SW480 (cell line): ENCODE measurements around the gene RAC2.

Experiments used
- DNase-seq: peaks from one replicate; pipeline ENCODE4 v3.0.0-alpha.2; 2016; ENCODE audit warnings: low spot score

Gene RAC2

DNA sequence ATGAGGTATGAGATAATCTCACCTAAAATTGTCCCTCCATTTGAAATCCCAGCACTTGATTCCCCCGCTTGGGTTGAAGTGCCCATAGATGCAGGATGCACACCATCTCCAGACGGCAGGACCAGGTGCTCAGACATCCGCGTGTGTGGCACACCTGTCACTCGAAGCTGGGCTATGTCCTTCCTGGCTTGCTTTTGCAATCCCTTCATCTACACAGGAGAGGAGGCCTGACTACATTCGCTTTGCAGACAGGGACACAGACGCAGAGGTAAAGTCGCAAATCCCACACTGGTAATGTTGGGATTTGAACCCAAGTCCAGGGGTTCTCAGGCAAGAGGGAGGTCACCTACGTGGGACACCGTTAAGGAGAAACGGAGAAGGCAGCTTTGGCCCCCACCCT lies 31.1 kb upstream of the RAC2 start:
- no peak for DNase-seq

DNA sequence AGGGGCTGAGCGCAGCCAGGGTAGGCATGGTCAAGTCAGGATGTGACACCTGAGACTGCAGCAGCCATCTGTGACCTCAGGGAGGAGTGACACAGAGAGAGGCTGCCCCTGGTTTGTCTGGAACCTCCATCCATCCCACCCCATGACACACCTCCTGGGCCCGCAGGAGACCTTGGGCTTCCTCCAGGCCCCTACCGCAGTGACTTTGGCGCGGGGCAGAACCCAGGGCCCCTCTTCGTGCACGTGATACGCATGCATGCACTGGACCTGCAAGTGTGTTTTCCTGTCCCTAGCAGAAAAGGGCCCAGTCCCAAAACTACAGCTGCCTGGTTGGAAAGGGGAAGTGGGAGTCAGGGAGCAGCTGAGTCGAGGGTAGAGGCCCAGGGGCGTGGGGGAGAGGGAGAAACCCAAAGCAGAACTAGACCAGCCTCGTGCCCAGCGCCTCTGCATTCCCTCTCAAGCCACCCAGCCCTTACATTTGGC lies 30.4 kb upstream of the RAC2 start:
- no peak for DNase-seq

DNA sequence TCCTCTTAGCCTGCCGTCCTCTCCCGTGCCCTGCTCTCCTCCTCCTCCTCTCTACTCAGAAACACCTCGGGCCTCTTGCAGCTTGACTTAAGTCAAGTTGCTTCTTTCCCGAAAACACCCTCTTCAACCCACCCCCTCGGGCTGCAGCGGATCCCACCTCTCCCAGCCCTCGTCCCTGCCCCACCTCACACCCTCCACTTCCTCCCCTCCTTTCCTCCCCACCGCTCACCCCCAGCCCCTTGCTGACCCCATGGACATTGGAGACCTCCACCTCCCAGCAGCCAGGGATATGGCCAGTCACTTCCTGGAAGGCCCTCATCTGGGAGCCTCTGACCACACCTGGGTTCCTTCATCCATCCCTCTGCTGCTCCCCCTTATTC lies 29.8 kb upstream of the RAC2 start:
- DNase-seq = no peak

DNA sequence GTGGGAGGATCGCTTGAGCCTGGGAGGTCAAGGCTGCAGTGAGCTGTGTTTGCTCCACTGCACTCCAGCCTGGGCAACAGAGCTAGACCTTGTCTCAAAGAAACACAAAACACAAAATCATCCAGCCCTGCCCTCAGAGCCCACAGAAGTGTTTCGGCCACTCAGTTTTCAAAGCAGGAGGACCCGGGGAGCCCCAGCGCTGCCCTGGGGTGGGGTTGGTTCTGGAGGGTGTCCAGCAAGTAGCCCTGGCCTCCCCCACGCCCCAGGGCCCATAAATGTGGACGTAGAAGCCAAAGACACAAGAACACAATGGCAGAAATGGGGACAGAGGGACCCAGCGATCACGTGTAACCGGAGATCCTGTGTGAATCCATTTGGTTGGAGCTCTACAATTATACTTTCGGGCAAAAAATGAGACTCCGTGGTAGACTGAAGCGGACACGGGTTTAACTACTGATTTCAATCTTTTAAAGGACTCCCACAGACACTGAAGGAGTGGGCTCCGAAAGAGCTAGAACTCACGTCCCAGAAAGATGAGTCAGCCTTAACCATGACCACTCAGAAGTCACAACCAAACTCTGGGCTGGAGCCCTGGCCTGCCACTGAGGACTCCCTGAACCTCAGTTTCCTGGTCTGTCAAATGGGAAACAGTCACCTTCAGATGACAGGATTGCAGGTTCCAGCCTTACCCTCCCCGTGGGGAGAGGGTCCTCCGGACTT lies 29.2 kb upstream of the RAC2 start:
- DNase-seq = peak; percentile 21

DNA sequence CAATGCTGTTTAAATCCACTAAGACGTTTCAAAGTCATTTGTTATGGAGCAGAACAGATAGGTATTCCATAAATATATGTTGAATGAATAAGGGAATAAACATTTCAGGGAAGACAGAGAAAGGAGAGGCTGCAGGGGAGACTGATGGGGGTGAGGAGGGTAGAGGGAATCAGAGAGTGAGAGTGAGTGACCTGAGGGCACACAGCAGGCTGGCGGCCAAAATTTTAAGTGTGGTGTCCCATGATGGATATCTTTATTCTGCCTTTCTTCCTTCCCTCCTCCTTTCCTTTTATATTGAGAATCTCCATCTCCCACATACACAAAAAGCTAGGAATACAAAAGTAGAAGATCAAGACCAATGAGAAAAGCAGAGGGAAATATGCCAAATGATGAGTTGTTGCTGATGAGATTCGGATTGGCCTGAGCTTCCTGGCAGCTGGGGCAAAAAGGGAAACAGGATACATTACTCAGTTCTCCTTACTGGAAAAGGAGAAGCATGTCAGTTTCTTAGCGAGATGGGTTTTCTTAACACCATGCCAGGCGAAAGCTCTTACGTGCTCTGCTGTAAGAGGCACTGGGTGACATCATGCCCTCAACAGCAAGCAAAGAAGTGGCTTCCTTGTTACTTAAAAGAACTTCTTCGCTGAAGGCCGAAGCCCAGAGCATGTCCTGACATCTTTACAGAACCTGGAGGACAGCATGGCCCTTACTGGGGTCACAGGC lies 27.0 kb upstream of the RAC2 start:
- DNase-seq = no peak

DNA sequence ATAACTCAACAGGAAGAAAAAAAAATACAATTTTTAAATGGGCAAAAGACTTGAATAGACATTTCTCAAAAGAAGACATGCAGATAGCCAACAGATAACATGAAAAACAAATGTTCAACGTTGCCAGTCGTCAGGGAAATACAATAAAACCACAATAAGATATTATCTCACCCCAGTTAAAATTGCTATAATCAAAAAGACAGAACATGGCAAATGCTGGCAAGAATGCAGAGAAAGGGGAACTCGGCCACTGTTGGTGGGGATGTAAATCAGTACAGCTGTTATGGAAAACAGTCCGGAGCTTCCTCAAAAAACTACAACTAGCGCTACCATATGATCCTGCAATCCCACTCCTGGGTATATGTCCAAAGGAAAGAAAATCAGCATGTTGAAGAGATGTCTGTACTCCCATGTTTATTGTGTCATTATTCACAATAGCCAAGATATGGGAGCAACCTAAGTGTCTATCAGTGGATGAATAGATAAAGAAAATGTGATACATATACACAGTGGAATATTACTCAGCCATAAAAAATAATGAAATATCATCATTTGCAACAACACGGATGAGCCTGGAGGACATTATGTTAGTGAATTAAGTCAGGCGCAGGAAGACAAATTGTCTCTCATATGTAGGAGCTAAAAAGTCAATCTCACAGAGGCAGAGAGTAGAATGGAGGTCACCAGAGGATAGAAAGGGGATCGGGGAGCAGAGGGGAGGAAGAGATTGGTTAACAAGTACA lies 26.0 kb upstream of the RAC2 start:
- DNase-seq = no peak

DNA sequence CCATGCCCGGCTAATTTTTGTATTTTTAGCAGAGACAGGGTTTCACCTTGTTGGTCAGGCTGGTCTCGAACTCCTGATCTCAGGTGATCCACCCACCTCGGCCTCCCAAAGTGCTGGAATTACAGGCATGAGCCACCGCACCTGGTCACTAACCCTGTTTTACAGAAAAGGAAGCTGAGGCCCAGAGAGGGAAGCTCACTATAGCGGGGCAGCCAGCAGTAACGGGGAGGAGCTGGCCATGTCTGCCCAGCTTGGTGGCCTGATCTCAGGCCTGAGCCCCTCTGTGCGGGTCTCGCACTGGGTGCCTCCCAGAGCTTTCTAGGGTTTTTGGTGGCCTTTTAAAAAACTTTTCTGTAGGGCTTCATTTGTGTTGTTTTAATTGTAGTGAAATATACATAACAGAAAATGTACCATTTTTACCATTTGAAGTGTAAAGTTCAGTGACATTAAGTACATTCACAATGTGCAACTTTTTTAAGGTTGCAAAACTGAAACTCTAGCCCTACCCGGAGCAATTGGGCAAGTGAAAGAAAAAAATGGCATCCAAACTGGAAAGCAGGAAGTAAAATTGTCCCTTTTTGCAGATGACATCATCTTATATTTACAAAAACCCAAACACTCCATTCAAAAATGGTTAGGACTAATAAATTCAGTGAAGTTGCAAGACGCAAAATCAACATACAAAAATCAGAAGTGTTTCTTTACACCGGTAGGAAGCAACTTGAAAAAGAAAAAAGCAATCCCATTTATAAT lies 23.8 kb upstream of the RAC2 start:
- DNase-seq = no peak

DNA sequence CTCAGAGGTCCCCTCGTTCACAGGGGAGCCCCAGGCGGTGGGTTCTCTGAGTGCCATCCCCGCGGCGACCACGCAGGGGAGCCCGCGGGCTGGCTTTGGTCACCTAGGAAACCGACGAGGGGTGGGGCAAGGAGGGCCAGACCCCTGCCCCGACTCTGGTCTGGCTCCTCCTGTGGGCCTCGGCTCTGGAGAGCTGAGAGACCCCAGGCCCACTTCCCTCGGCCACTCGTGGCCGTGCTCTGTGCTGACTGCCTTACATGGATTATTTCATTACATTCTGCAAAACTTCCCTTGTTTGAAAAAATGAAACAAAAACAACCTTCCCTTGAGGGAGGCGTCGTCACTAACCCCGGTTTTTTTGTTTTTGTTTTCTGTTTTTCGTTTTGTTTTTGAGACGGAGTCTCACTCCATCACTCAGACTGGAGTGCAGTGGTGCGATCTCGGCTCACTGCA lies 23.1 kb upstream of the RAC2 start:
- DNase-seq = no peak

DNA sequence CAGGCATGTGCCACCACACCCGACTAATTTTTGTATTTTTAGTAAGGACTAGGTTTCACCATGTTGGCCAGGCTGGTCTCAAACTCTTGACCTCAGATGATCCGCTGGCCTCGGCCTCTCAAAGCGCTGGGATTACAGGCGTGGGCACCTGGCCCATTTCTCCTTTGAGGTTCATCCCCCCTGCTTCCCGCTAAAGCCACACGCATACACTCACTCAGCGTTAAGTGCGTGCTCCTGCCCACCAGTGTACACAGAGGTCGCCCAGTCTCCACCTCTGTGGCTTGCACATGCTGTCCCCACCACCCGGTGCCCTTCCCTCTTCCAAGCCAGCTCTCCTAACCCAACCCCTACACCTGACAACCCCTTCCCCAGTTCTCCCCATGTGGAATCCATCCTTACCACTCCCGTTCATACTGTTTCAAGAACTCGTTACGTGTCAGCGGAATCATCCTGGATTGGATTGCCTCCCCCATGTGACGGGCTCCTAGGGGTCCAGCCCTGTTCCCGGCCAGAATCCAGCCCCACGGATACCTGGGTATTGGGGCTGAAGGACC lies 22.6 kb upstream of the RAC2 start:
- DNase-seq = no peak

DNA sequence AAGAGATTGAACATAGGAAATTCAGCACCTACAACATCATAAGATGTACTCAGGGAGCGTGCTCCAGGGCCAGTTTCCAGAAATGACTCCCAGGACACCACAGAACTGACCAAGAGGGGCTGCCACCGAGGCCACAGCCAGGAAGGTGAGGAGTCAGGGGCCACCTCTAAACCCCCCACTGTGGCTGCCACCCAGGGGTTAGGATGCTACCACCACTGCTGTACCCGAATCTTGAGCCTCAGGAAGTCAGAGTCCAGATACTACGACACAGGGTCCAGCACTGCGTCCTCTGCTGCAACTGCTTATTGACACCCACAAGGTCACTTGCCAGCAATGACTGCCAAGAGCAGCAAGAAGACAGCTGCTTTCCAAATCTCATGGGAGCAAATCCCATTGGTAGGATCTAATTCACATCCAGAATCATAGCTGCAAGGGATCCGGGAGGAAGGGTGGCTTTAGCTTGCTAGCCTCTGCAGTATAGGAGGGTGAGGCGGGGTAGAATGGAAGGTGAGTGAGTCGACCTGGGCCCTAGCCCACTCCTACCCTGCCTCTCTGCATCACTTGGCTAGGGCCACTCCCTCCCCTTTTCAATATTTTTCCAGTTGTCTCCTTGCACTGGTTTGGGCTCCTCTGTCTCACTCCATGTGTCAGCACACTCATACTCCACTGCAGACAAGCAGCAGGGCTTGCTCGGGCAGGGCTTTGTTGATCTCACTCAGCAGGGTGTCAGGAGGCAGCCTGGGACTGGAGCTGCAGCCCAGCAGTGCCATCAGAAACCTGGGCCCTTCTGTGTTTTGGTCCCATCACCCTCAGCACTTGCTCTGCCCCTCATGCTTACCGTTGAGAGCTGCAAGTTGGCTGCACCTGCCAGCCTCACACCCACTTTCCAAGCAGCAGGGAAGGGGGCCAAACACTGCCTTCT lies 20.2 kb upstream of the RAC2 start:
- no peak for DNase-seq

DNA sequence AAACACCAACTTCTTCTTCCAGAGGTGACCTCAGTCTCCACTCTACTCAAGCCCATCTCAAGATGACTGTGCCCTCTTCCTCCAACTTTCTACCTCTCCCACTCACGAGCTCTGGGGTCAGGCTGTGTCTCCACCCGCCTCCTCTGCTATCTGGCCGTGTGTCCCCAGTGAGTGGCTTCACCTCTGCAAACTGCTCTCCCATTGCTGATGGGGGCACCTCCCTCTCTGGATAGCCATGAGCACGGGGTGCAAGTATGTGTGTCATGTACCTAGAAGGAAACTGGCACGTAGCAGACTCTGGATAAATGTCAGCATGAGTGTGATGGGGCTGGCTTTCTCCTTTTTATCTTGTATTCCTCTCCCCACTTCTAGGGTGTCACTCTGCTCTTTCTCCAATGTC lies 18.3 kb upstream of the RAC2 start:
- DNase-seq = no peak

DNA sequence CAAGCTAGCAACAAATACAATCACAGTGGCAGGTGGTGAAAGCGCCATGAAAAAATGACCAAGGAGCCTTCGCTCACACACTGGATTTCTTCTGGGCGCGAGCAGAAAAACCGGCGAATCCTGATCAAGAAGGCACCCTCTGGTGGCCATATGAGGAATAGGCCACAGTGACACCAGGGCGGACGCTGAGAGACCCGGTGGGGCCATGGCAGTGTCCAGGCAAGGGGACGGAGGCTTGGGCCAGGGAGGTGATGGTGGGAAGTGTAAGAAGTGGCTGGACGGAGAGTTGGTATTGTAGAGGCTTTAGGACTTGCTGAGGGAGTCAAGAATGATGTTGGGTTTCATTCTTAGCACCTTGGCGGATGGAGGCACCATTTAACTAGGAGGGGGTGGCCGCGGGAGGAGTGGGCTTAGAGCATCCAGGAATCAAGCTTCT lies 16.9 kb upstream of the RAC2 start:
- peak; percentile 42 for DNase-seq

DNA sequence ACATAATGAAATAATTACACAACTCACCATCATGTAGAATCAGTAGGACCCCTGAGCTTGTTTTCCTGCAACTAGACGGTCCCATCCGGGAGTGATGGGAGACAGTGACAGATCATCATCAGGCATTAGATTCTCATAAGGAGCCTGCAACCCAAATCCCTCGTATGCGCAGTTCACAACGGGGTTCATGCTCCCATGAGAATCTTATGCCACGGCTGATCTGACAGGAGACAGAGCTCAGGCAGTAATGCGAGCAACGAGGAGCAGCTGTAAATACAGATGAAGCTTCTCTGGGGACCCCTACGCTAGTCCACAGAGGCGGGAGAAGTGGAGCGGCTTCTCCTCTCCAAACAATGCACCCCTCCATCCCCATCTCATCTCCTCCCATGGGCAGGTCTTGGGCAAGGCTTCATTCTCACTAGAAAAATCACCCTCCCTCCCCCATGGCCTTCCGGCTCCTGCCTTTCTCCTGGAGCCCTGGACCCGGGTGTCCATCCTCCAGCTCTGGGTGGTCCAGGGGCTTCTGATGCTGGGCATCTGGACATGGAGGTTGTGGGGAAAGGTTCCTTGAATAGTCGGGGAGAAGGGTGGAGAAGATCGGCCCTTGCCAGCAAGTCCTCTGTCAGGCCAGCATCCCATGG lies 16.2 kb upstream of the RAC2 start:
- DNase-seq = no peak

DNA sequence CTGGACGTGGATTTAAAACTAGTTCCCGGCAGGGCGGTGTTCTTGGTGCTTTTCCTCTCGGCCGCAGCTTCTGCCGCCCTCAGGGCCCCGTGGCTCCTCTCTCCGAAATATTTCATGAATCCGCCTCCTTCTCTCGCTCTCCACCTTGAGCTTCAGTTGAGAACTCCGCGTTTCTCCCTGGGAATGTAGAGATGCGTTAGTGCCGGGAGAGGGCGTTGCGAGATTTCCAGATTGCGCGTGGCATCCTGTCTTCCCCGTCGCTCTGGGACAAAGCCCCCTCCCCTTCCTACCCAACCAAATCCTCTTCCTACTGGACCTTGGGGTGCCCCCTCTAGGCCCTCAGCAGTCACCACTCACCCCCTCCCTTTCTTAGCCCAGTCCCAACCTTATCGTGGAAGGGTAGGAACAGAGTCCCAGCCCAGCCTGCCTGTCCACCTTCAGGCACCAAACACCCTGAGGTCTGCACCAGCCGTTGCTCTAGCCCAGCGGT lies 15.5 kb upstream of the RAC2 start:
- no peak for DNase-seq

DNA sequence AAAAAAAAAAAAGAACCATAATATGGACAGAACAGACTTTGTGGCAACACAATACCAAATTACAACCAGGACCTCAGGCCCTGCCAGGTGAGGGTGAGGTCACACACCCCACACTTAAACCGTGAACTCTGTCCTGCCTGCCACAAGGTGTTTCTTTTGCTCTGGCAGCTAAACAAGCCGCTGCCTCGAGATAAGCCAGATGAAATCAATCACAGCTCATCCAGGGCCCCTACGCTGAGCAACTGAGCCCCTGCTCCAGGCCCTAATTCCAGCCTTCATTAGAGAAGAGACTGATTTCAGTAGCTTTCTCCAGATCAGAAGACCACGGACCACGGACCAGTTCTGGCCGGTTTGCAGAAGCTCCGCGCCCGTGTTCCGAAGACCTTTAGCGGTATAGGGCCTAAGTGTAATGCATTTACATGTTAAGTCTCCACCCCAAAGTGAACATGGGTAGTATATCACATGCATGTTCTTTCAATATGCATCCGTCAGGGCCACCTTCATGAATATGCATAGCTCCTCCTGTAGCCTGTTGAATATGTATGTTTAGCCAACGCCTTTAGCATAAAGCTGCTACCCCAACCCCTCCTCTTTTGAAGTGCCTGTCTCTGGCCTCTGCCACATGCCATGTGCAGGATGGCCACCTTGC lies 14.8 kb upstream of the RAC2 start:
- no peak for DNase-seq

DNA sequence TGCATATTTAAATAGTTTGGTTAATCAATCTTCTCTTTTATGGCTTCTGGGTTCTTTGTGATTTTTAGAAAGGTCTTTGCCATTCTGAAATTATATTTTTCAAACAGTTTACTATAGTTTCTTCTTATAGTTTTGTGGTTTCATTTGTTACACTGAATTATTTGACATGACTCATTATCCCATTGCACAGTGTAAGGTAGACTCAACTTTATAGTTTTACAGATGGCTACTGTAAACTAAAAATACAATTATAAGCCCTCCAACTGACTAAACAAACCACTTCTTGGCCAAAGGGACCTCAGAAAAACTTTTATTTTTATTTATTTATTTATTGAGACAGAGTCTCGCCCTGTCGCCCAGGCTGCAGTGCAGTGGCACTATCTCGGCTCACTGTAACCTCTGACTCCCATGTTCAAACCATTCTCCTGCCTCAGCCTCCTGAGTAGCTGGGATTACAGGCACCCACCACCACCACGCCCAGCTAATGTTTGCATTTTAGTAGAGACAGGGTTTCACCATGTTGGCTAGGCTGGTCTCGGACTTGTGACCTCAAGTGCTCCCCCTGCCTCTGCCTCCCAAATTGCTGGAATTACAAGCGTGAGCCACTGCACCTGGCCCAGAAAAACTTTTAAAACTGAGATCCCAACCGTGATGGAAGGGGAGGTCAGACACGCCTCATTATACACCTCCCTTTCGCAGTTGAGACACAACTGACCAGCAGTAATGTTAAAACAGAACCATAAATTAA lies 14.1 kb upstream of the RAC2 start:
- DNase-seq = no peak

DNA sequence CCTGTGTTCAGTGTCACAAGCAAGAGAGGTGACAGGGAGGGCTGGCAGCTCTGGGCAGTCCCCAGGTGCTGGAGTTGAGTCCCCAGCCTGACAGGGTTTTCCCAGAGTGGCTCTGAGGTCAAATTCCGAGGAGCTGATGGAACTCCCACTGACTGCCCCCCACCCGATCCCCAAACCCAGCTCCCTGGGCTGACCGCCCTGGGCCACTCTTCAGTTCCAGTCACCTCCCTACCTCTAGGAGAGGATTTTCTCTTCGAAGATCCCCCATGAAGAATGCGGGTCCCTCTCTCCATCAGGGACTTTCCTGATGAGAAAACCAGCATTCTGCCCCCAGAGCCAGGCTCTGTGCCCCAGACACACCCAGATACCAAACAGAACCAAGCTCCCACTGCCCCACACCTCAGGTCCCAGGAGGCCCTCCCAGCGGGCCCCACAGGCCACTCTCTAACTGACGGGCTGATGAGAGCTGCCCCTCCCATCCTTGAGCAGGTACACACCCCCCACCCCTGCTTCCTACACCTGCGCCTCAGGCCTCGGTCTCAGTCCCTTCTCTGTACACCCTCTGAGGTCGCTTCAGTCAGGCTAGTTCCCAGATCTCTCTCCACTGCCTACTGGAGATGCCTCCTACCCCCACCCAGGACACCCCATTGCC lies 12.1 kb upstream of the RAC2 start:
- DNase-seq = no peak

DNA sequence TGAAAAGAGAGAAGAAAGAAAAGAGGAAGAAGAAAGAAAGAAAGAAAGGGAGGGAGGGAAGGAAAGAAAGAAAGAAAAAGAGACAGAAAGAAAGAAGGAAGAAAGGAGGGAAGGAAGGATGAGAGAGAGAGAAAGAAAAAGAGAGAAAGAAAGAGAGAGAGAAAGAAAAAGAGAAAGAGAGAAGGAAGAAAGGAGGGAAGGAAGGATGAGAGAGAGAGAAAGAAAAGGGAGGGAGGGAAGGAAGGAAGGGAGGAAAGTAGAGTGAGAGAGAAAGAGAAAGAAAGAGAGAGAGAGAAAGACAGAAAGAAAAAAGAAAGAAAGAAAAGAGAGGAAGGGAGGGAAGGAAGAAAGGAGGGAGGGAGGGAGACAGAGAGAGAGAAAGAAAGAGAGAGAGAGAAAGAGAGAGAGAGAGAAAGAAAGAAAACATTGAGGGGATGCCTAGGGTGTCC lies 11.5 kb upstream of the RAC2 start:
- DNase-seq = no peak
